GM18507 (cell line): ENCODE results near the gene APAF1.

ENCODE experiments used
- DNase-seq: peaks from one replicate; pipeline ENCODE4 v3.0.0; 2011; ENCODE audit warnings: low read depth; ENCODE audit not compliant: insufficient read length; ENCODE audit errors: extremely low spot score
- FAIRE-seq: peaks from 2 replicates; lab custom pipeline; 2011; peaks lifted over from hg19 to GRCh38; lab: Jason Lieb, UNC

Gene APAF1

DNA sequence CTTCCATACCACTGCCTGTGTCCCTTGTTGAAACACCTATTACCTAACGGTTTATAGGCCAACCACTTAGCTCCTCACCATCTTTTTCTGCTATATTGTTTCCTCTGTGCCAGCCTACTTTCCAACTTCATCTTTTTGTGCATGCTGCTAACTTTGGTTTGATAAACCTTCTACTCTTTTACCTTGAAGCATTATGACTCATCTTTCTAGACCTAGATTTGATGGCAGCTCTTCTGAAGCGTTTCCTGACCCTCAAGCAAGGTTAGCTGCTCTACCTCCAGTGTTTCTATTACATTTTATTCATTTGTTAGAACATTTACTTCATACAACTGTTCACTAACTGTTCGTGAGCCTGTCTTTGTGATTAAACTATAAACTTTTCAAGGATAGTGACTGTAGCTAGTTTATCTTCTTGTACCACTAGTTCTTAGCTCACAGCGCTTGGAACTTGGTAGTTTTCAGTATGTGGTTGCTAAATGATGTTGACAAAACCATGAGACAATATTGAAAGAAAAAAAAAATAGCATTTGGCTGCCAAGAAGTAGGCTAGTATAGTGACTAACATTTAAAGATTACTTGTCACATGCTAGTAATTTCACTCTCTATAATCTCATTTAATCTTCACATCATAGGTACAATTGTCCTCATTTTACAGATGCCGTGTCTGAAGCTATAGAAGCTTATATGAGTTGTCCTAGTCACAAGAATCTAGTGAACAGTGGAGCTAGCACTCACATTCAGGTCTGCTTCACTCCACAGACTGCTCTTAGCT lies 79.5 kb downstream of the APAF1 start:
- FAIRE-seq = no peak
- no peak for DNase-seq

GRCh38 chr12:98725476-98726247 lies 80.6 kb downstream of the APAF1 start:
- DNase-seq = peak; percentile 26
- peak; percentile 80 for FAIRE-seq

GRCh38 chr12:98727196-98727595 lies 82.1 kb downstream of the APAF1 start:
- FAIRE-seq = no peak
- DNase-seq = no peak

DNA sequence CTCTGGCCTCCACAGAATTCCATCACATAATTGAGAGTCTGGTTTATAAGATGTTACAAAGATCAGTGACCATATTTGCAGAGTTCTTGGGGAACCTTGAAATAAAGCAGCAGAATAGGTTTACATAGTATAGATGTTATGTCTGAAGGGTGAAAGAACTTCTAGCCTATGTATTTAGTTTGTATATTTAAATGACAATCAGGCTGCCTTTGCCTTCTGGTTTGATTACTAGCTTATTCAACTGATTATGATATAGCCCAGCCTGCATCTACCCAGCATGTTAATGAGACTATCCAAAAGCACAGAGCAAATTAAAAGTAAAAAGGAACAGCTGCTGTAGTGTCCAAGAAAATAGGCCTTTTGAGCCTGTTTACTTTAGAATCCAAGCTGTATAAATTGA lies 85.3 kb downstream of the APAF1 start:
- no peak for FAIRE-seq
- DNase-seq = no peak

- DNase-seq (no peak), FAIRE-seq (no peak)
These were observed 88.7 kb downstream of the APAF1 start for GRCh38 chr12:98733667-98734350.

GRCh38 chr12:98735821-98736220 lies 90.7 kb downstream of the APAF1 start:
- FAIRE-seq = no peak
- DNase-seq = no peak

DNA sequence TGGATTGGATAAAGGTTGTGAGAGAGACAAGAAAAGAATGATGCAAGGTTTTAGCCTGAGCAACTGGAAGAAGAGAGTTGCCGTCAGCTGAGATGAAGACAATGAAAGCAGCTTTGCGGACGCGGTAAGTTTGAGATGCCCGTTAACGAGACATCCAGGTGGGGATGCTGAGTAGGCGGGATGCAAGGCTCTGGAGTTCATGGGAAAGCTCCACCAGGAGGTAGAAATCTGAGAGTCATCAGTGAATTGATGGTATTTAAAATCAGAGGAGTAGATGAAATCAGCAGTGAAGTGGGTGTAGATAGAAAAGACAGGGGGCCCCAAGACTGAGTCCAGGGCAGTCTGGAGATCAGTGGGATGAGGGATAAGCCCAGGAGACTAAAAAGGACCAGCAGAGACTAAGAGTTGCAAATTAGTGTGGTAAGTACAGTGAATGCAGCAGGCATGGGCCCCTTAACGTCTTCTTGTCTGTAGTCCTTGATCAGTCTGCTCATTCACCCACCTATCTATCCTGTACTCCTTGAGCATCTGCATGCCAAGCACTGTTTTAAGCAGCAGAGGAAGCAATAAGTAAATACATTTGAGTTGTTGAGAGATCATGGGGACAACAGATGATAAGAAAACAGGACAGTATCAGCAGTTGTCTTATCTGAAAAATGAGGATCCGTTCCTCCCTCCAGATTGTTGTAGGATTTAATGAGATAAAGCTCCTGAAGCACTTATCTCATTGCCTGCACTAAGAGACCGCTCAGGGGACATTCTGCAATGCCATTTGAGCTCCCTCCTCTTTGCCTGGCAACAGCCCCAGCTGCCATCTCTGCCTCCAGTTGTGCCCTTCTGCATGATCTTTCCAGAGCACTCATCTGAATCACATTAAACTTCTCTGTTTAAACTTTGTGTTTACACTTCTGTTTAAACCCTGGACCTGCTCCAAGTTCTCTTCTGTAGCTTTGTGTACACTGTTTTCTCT lies 91.5 kb downstream of the APAF1 start:
- DNase-seq = no peak
- FAIRE-seq = no peak

GRCh38 chr12:98737322-98737712 lies 92.2 kb downstream of the APAF1 start:
- DNase-seq = no peak
- no peak for FAIRE-seq

GRCh38 chr12:98738002-98738401 lies 92.9 kb downstream of the APAF1 start:
- no peak for FAIRE-seq
- no peak for DNase-seq

- DNase-seq = no peak
- FAIRE-seq = no peak
These were observed 93.4 kb downstream of the APAF1 start for GRCh38 chr12:98738539-98738938.

- FAIRE-seq (no peak), DNase-seq (no peak)
These were observed 95.7 kb downstream of the APAF1 start for GRCh38 chr12:98740751-98741150.

GRCh38 chr12:98741196-98741555 lies 96.1 kb downstream of the APAF1 start:
- DNase-seq = no peak
- FAIRE-seq = no peak

- DNase-seq (no peak), FAIRE-seq (no peak)
These were observed 96.6 kb downstream of the APAF1 start for GRCh38 chr12:98741556-98742265.

DNA sequence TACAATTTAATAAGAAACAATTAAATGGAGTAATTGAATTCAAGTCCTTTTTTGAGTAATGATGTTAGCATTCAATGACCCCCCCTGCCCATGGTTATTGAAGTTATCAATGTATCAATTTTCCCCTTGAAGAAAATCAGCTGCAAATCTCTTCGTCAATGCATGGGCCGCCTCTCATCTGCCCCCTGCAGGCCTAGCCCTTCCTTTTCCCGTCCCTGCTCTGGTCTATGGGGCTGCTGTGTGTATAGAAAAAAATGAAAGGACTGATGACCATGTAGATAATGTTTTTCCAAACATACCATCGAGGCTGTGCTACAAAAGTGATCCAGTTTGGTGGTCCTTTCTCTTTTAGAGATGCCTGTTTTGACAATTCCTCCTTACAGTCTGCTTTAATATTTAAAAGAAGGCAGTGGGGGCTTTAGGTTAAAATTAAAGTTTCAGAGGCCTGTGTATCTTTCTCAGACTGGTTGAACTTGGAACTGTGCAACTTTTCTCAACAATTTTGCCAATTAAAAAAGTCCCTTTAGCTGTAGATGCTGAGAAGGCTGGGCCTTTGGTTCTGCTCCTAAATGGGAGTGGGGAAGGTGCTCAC lies 98.4 kb downstream of the APAF1 start:
- DNase-seq (no peak), FAIRE-seq (peak; percentile 84)

GRCh38 chr12:98744680-98745079 lies 99.6 kb downstream of the APAF1 start:
- FAIRE-seq (no peak), DNase-seq (no peak)

DNA sequence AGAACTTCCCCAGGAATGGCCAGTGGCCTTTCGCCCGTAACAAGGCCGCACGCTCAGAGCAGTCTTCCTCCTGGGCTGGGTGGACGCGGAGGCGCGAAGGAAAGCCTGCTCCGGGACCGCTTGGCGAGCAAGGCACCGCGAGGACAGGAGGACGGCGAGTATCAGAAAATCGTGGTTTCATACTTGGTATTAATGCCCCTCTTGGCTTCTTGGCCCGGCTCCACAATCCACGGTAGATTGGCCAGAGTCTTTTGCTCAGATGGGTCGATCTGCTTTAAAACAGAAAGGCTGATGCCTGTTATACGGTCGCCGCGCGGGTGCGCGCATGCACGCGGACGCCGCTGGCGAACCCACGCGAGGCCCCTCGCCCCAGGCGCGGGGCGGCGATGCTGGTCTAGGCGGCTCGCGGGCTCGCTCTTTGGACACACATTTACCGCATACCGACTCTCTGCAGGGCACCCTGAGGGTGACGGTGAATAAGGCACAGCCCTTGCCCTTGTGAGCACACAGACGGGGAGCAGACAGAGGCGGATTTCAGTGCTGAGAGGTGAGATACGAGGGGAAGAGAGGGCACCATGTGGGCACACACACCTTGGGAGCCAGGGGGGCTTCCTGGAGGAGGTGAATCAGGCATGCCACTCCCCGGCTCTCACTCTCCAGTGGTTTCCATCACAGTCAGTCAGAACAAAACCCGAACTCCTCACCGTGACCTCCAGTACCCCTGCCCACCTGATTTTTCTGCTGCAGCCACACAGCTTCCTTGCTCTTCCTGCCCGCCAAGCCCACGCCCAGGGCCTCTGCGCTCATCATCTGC lies 100.7 kb downstream of the APAF1 start:
- DNase-seq (no peak), FAIRE-seq (peak; percentile 50)

GRCh38 chr12:98748463-98748862 lies 103.4 kb downstream of the APAF1 start:
- FAIRE-seq = no peak
- DNase-seq = no peak

DNA sequence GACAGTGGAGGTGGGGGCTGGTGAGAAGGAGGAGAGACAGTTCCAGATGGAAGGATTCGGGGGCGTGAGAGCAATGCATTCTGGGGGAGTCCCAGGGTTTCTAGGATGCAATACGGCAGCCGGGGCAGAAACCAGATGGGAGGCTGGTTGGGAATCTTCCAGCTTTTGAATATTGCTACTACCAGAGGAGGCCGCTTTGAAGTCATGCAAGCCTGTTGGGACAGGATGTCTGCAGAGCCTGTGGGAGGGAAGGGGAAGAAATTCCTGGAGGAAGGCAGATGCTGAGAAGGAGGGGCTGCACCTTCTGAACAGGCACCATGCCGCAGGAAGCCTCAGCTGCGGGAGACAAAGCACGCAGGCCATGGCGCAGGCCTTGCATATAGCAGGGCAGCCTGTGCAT lies 105.4 kb downstream of the APAF1 start:
- FAIRE-seq (no peak), DNase-seq (no peak)
